Endodermal cell (in vitro differentiated cells): Measurements from ENCODE around the gene CDRT4. TPM values are rescaled to one million over a fixed set of nuclear protein-coding genes. Genes with fewer than 3 reads are reported as not detected.

Experiments
- DNase-seq: peaks from one replicate; pipeline ENCODE4 v3.0.0-alpha.2; 2017
- H3K27ac ChIP-seq: 2 replicates; pipeline ENCODE4 v1.5.1; 2013; ENCODE audit warnings: mild to moderate bottlenecking, low read depth, low read length, moderate library complexity
- H3K27me3 ChIP-seq: 2 replicates; pipeline ENCODE4 v1.6.1; 2013; ENCODE audit warnings: mild to moderate bottlenecking, low read length, moderate library complexity; ENCODE audit not compliant: insufficient read depth, control insufficient read depth, poor library complexity, severe bottlenecking
- H3K36me3 ChIP-seq: 2 replicates; pipeline ENCODE4 v1.7.0; 2013; ENCODE audit warnings: mild to moderate bottlenecking, low read length, moderate library complexity; ENCODE audit not compliant: control insufficient read depth, insufficient read depth
- H3K4me1 ChIP-seq: one replicate; pipeline ENCODE4 v1.7.0; 2013; ENCODE audit warnings: low read length; ENCODE audit not compliant: control insufficient read depth, insufficient read depth
- H3K4me3 ChIP-seq: 2 replicates; pipeline ENCODE4 v1.5.1; 2013; ENCODE audit warnings: mild to moderate bottlenecking, low read length, moderate library complexity
- H3K9ac ChIP-seq: 2 replicates; pipeline ENCODE4 v1.6.1; 2013; ENCODE audit warnings: mild to moderate bottlenecking, low read length, moderate library complexity; ENCODE audit not compliant: poor library complexity, severe bottlenecking; ENCODE audit errors: extremely low read depth
- H3K9me3 ChIP-seq: 2 replicates; pipeline ENCODE4 v1.6.1; 2013; ENCODE audit warnings: mild to moderate bottlenecking, low read length, moderate library complexity; ENCODE audit not compliant: control insufficient read depth
- H3K27ac Mint-ChIP-seq: 2 replicates; pipeline ENCODE4 v1.8.0; 2020; ENCODE audit warnings: mixed read lengths
- H3K27me3 Mint-ChIP-seq: 2 replicates; pipeline ENCODE4 v1.8.0; 2021; ENCODE audit warnings: mild to moderate bottlenecking, mixed read lengths; ENCODE audit not compliant: insufficient read depth
- H3K36me3 Mint-ChIP-seq: 2 replicates; pipeline ENCODE4 v1.8.0; 2020; ENCODE audit warnings: low read depth, mixed read lengths
- H3K4me1 Mint-ChIP-seq: 2 replicates; pipeline ENCODE4 v1.8.0; 2020; ENCODE audit warnings: mixed read lengths
- H3K4me3 Mint-ChIP-seq: 2 replicates; pipeline ENCODE4 v1.8.0; 2020; ENCODE audit warnings: mild to moderate bottlenecking, moderate library complexity, mixed read lengths
- H3K9me3 Mint-ChIP-seq: 2 replicates; pipeline ENCODE4 v1.8.0; 2020; ENCODE audit warnings: mild to moderate bottlenecking, mixed read lengths
- CTCF ChIP-seq: fragments of 200-600 bp; sonication (generic); conservative IDR thresholded peaks from 2 replicates; pipeline ENCODE4 v1.5.0; 2021; ENCODE audit warnings: antibody characterized with exemption, mild to moderate bottlenecking
- WGBS, 2 experiments: methylation state at CpG; one replicate each; pipeline versions ENCODE4 v1.1.5 to v1.1.7; 2013; ENCODE audit warnings: missing lambda C conversion rate in 2 of 2, mixed read lengths in 1 of 2; ENCODE audit not compliant: insufficient coverage in 1 of 2, insufficient read length in 1 of 2; 5-methylcytosine and 5-hydroxymethylcytosine counted together
- total RNA-seq, 2 donors: library from RNA; stranded (reverse); fragmentation: NEBNext Ultra II Directional in 1 of 2; extraction: Animal tissue kit (Norgen Biotek cat#: 25700) in 1 of 2; gene quantifications; 2 replicates in 1 of 2; 3 replicates in 1 of 2; pipeline ENCODE4 v1.2.1, GENCODE V29; 2021

Gene CDRT4
- total RNA-seq, 2 donors from 2014 or later: 16.4 to 39.7 TPM

GRCh38 chr17:15444805-15445204, 22.6 kb downstream of the CDRT4 start:
- H3K9me3 ChIP-seq: no peaks in the 10 kb centered on the region
- 80 to 83% methylated on average over 4 of the region's 4 CpGs for WGBS, 2 experiments
- peaks cover 50% of the 10 kb centered on the region for H3K36me3 Mint-ChIP-seq
- no peak overlapping the region for H3K9ac ChIP-seq
- no peaks in the 10 kb centered on the region for H3K4me1 ChIP-seq
- peaks cover 85% of the 10 kb centered on the region for H3K36me3 ChIP-seq
- H3K27me3 Mint-ChIP-seq: no peaks in the 10 kb centered on the region
- H3K4me3 ChIP-seq: no peak overlapping the region
- no peaks in the 10 kb centered on the region for H3K9me3 Mint-ChIP-seq
- DNase-seq: no peak
- no peak overlapping the region for H3K27ac ChIP-seq
- TF ChIP-seq CTCF: no peak
- no peak overlapping the region for H3K27ac Mint-ChIP-seq
- H3K4me3 Mint-ChIP-seq: no peak overlapping the region
- peaks cover 12% of the 10 kb centered on the region for H3K4me1 Mint-ChIP-seq
- H3K27me3 ChIP-seq: no peaks in the 10 kb centered on the region

- Histone ChIP-seq H3K9ac (no peak overlapping the region), H3K9me3 (no peaks in the 10 kb centered on the region), H3K27me3 (no peaks in the 10 kb centered on the region), H3K36me3 (peaks cover 85% of the 10 kb centered on the region), H3K27ac (peak overlapping the region; percentile 1), H3K4me1 (no peaks in the 10 kb centered on the region), H3K4me3 (no peak overlapping the region)
- Mint-ChIP-seq H3K4me3 (no peak overlapping the region), H3K4me1 (peaks cover 21% of the 10 kb centered on the region), H3K27ac (no peak overlapping the region), H3K36me3 (peaks cover 64% of the 10 kb centered on the region), H3K27me3 (no peaks in the 10 kb centered on the region), H3K9me3 (no peaks in the 10 kb centered on the region)
- TF ChIP-seq CTCF: no peak
- WGBS, 2 experiments: 96 to 97% methylated on average over 7 to 13 of the region's 13 CpGs
- DNase-seq: no peak
Observed at GRCh38 chr17:15442311-15443180, 24.9 kb downstream of the CDRT4 start.

- Mint-ChIP-seq H3K27me3 (no peaks in the 10 kb centered on the region), H3K36me3 (peaks cover 69% of the 10 kb centered on the region), H3K9me3 (peaks cover 2% of the 10 kb centered on the region), H3K4me3 (no peak overlapping the region), H3K27ac (no peak overlapping the region), H3K4me1 (peaks cover 28% of the 10 kb centered on the region)
- no peak for TF ChIP-seq CTCF
- no peak for DNase-seq
- H3K4me1 ChIP-seq: no peaks in the 10 kb centered on the region
- peaks cover 4% of the 10 kb centered on the region for H3K9me3 ChIP-seq
- no peak overlapping the region for H3K9ac ChIP-seq
- H3K27me3 ChIP-seq: no peaks in the 10 kb centered on the region
- 97 to 100% methylated on average over 1 to 4 of the region's 4 CpGs for WGBS, 2 experiments
- H3K36me3 ChIP-seq: peaks cover 85% of the 10 kb centered on the region
- H3K4me3 ChIP-seq: no peak overlapping the region
- H3K27ac ChIP-seq: no peak overlapping the region
Observed at GRCh38 chr17:15441315-15441714, 26.1 kb downstream of the CDRT4 start.
